ENCODE data around the gene TMEM270.

The TMEM270 gene

DNA sequence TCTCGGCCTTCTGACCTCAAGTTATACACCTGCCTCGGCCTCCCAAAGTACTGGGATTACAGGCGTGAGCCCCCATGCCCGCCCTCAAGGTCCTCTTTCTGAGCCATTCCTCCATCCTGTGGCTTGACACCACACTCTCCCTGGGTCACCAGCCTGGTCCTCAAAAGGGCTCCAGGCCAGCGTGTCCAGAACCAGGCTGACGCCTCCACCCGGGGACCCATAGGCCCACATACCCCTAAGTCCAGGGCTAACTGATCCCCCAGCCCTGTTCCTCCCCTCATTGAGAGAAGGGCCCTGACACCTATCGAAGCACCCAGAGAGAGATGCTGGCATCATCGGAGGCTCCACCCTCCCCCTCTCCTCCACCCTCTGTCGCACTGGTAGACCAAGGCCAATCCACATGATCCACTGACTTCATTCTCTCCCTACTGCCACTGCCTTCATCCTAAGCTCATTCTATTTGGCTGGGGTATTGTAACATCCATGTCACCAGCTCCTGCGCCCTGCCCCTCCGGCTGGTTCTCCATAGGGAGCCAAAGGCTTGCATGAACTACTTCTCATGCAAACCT, 46.7 kb downstream of the TMEM270 start:
- DNase-seq (ENCODE audit: low spot score): no peak

DNA sequence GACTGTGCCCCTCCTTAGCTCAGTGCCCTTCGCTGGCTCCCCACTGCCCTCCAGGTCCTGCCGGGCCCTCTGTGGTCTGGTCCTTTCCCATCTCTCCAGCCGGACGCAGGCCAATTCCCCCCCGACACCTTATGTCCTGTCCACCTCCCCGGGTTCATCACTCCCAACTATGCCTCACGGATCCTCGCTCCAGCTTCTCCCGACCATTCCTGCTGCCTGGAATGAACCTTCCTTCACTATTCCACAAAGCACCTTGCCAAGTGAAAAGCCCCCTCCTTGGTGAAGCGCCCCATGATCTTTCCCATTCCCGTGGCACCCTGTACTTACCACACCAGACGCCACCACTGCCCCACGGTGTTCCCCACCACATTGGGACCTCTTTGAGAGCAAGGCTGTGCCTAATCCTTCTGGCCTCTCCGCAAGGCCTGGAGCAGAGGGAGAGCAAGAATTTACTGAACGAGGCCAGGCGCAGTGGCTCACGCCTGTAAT, 47.2 kb downstream of the TMEM270 start:
- DNase-seq (ENCODE audit: low spot score): no peak

DNA sequence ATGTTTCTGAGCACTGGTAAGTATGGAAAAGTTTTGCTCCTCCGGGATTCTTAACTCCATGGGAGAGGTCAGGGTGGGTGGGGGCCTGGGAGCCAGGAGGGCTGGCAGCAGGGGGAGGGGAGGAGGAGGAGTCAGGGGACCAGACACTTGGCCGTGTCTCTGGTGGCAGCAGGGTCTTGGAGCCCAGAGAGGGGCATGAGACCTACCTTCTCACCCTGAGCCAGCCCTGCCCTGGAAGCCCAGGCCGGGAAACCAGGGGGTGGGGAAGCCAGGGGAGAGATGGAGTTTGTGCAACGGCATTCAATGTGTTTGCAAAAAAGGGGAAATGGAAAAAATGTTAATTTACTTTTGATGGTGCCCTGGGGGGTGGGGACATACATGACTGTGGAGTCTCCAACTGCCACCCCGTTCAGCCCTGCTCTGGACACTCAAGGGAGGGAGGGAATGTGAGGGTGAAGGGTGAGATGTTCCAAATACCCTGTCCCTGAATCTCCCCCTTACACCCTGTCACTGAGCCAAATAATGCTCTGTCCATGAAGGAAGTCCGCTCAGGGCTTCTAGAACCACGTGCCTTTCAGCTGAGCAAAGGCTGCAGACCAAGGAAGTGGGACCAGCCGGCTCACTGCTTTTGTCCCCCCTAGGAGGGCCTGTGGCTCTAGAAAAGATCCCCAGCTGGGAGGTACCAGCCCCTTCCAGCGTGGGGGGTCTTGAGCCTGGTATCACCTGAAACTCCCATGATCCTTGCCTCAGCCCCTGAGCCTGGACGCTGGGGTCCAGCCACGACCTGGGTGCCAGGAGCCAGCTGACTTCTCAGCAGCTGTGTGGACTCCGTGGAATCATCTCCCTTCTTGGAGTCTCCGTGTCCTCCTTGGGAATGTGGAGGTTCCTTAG, 48.3 kb downstream of the TMEM270 start:
- DNase-seq (ENCODE audit: low spot score): no peak

DNA sequence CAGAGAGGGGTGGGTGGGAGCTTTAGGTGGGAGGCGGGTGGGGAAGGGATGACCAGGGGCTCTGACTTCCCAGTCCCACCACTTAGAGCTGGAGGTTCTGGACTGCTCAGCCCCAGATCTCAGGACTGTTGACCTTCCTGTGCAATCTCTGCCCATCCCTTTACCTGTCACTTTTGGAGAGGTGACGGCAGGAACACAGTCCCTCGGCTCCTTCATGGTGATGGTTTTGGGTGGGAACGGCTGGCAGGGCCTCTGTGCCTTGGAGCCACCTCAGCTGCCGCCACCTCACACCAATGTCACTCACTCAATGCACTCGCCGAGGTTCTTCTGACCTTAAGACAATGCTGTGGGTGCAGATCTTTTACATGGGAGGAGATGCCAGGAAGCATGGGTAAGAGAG, 49.0 kb downstream of the TMEM270 start:
- no peak for DNase-seq (ENCODE audit: low spot score)

DNA sequence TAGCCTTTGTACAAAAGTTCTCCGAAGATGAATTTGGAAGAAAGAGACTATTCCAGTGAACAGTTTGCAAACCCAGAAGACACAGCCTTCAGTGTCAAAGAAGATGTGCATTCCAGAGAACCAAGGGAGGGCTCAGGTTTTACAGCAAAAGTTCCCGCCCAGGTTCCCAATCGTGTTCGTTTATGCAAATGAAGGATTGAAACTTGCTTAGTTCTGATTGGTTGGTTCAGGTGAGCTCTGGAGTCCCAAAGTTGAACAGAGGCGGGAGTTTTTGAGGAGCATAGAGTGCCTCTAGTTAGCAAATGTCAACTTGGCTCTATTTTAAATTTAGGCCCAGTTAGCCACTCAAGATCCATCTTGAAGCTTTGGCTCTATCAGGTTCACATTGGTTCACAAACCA, 51.3 kb downstream of the TMEM270 start:
- DNase-seq (ENCODE audit: low spot score): no peak
